Endothelial cell of umbilical vein (primary cell): ENCODE data around the gene CCDC121.

ENCODE experiments used
- CTCF ChIP-seq, 2 donors: IDR thresholded peaks; 1 replicate in 1 of 2; 2 replicates in 1 of 2; pipeline ENCODE4 v1.5.1; 2011; ENCODE audit warnings: low read length in 2 of 2, mild to moderate bottlenecking in 2 of 2, moderate library complexity in 2 of 2, control low read depth in 1 of 2, inconsistent platforms in 1 of 2, low read depth in 1 of 2; ENCODE audit not compliant: insufficient read depth in 1 of 2; ENCODE audit errors: extremely low read depth in 1 of 2
- MAX ChIP-seq: IDR thresholded peaks from 2 replicates; pipeline ENCODE4 v1.6.1; 2011; ENCODE audit not compliant: insufficient read depth, insufficient read length
- POLR2A ChIP-seq: IDR thresholded peaks from 2 replicates; pipeline ENCODE4 v1.6.1; 2012; ENCODE audit warnings: low read depth, mild to moderate bottlenecking, control low read depth, low read length

GRCh38 chr2:27664622-27665363 lies 36.0 kb upstream of the CCDC121 start:
- TF ChIP-seq MAX = no peak
- no peak for TF ChIP-seq CTCF (IDR thresholded peaks at IDR 0.05; ENCODE audit: extremely low read depth in 1 of 2, insufficient read depth in 1 of 2, low read depth in 1 of 2, low read length in 2 of 2)
- TF ChIP-seq POLR2A = no peak
